HG03175 (cell line): ENCODE measurements around the gene UCK1.
A peak's percentile ranks its signal among the peaks of the same experiment; 100 is the strongest.
"Not testable (repeated sequence)": the region's sequence is repeated elsewhere in the genome, so short reads cannot be mapped to it uniquely, and the experiment has no call there.

Source experiments
- ATAC-seq: cut with Tn5 transposase; IDR thresholded peaks from one replicate; pipeline ENCODE4 v1.9.1; 2021; ENCODE audit warnings: mild to moderate bottlenecking, moderate library complexity; ENCODE audit not compliant: unreplicated experiment

Gene UCK1

GRCh38 chr9:131554087-131554842 lies 23.2 kb upstream of the UCK1 start:
- no peak for ATAC-seq

GRCh38 chr9:131552030-131552429 lies 21.0 kb upstream of the UCK1 start:
- ATAC-seq, result no peak

- not testable (repeated sequence) for ATAC-seq
Observed at GRCh38 chr9:131550465-131550864, 19.4 kb upstream of the UCK1 start.

- not testable (repeated sequence) for ATAC-seq
Observed at GRCh38 chr9:131549186-131549585, 18.1 kb upstream of the UCK1 start.

GRCh38 chr9:131546336-131547084 lies 15.4 kb upstream of the UCK1 start:
- no peak for ATAC-seq

GRCh38 chr9:131545786-131546335 lies 14.8 kb upstream of the UCK1 start:
- ATAC-seq, result no peak

- ATAC-seq, result no peak
Observed at GRCh38 chr9:131545003-131545785, 14.1 kb upstream of the UCK1 start, which contains the start of gene PRRT1B. Gene PRRT1B (plus strand): TSS chr9:131545523. CDS start chr9:131545616, 93 bp downstream.

GRCh38 chr9:131543141-131543540 lies 12.1 kb upstream of the UCK1 start:
- no peak for ATAC-seq

GRCh38 chr9:131539223-131539923 lies 8.3 kb upstream of the UCK1 start:
- ATAC-seq, result no peak

- no peak for ATAC-seq
Observed at GRCh38 chr9:131537946-131538345, 6.9 kb upstream of the UCK1 start.

- ATAC-seq, result no peak
Observed at GRCh38 chr9:131534721-131535237, 3.7 kb upstream of the UCK1 start.

GRCh38 chr9:131530546-131530919 lies 530 bp downstream of the UCK1 start:
- peak; percentile 31 for ATAC-seq

- ATAC-seq, result no peak
Observed at GRCh38 chr9:131529597-131530545, 1.2 kb downstream of the UCK1 start.

GRCh38 chr9:131528886-131529505 lies 2.1 kb downstream of the UCK1 start:
- no peak for ATAC-seq

GRCh38 chr9:131528186-131528585 lies 2.9 kb downstream of the UCK1 start:
- no peak for ATAC-seq

GRCh38 chr9:131525643-131526565 lies 5.2 kb downstream of the UCK1 start:
- ATAC-seq, result no peak

GRCh38 chr9:131524665-131525315 lies 6.3 kb downstream of the UCK1 start:
- ATAC-seq, result no peak
